Naive thymus-derived CD4-positive, alpha-beta T cell (primary cell): ENCODE measurements around the gene LIPT2. TPM values are rescaled to one million over a fixed set of nuclear protein-coding genes. Genes with fewer than 3 reads are reported as not detected.
A peak's percentile ranks its signal among the peaks of the same experiment; 100 is the strongest.

Experiments used
- ATAC-seq: fragments of 150-1000 bp; cut with Tn5 transposase; 2 replicates; pipeline ENCODE4 v1.10.0; 2021; ENCODE audit warnings: mild to moderate bottlenecking, moderate library complexity
- CTCF ChIA-PET: fragments of 350-600 bp; sonication (Branson Sonifier 250); formaldehyde crosslinking; loops from one replicate; lab custom pipeline; 2021; ENCODE audit warnings: antibody characterized with exemption; lab: Charles Lee
- POLR2A ChIA-PET: fragments of 350-600 bp; sonication (Branson Sonifier 250); formaldehyde crosslinking; loops from one replicate; lab custom pipeline; 2021; ENCODE audit warnings: antibody characterized with exemption, inconsistent platforms; lab: Charles Lee
- DNase-seq, 9 donors: peaks; one replicate each; pipeline versions ENCODE4 v3.0.0 to v3.0.0-alpha.2; 2020 to 2022; ENCODE audit warnings: mixed read lengths in 1 of 9
- H3K27ac ChIP-seq: one replicate; pipeline ENCODE4 v1.7.0; 2013; ENCODE audit warnings: mild to moderate bottlenecking, low read depth, low read length, moderate library complexity
- H3K27me3 ChIP-seq, 2 donors: one replicate each; pipeline ENCODE4 v1.7.0; 2013; ENCODE audit warnings: low read length in 2 of 2, mild to moderate bottlenecking in 2 of 2, moderate library complexity in 2 of 2; ENCODE audit not compliant: control insufficient read depth in 2 of 2, insufficient read depth in 2 of 2
- H3K36me3 ChIP-seq, 3 experiments: 1 replicate in 2 of 3; 2 replicates in 1 of 3; pipeline ENCODE4 v1.7.0; 2013; ENCODE audit warnings: low read length in 3 of 3, mild to moderate bottlenecking in 3 of 3, moderate library complexity in 1 of 3; ENCODE audit not compliant: insufficient read depth in 3 of 3, control insufficient read depth in 2 of 3
- H3K4me1 ChIP-seq, 2 donors: one replicate each; pipeline ENCODE4 v1.7.0; 2013; ENCODE audit warnings: low read length in 2 of 2, mild to moderate bottlenecking in 2 of 2, moderate library complexity in 1 of 2; ENCODE audit not compliant: control insufficient read depth in 2 of 2, insufficient read depth in 2 of 2
- H3K4me3 ChIP-seq: 2 replicates; pipeline ENCODE4 v1.7.0; 2013; ENCODE audit warnings: mild to moderate bottlenecking, low read length
- H3K9me3 ChIP-seq, 3 experiments: 1 replicate in 2 of 3; 2 replicates in 1 of 3; pipeline ENCODE4 v1.7.0; 2013; ENCODE audit warnings: low read length in 3 of 3; ENCODE audit not compliant: control insufficient read depth in 2 of 3
- H3K27ac Mint-ChIP-seq, 9 donors: one replicate each; pipeline ENCODE4 v1.8.0; 2020 to 2022; ENCODE audit warnings: mixed read lengths in 9 of 9, mild to moderate bottlenecking in 8 of 9, moderate library complexity in 5 of 9, inconsistent platforms in 2 of 9
- H3K27me3 Mint-ChIP-seq, 5 donors: one replicate each; pipeline ENCODE4 v1.8.0; 2021 to 2022; ENCODE audit warnings: mixed read lengths in 5 of 5, mild to moderate bottlenecking in 1 of 5
- H3K36me3 Mint-ChIP-seq, 5 donors: one replicate each; pipeline ENCODE4 v1.8.0; 2020 to 2022; ENCODE audit warnings: mixed read lengths in 5 of 5, mild to moderate bottlenecking in 3 of 5, inconsistent platforms in 1 of 5
- H3K4me1 Mint-ChIP-seq, 7 donors: one replicate each; pipeline ENCODE4 v1.8.0; 2020 to 2022; ENCODE audit warnings: mixed read lengths in 7 of 7, mild to moderate bottlenecking in 3 of 7, inconsistent platforms in 1 of 7
- H3K4me3 Mint-ChIP-seq, 10 donors: one replicate each; pipeline ENCODE4 v1.8.0; 2020 to 2022; ENCODE audit warnings: mild to moderate bottlenecking in 10 of 10, mixed read lengths in 10 of 10, moderate library complexity in 6 of 10, inconsistent platforms in 2 of 10
- H3K9me3 Mint-ChIP-seq, 11 donors: one replicate each; pipeline ENCODE4 v1.8.0; 2020 to 2022; ENCODE audit warnings: mixed read lengths in 11 of 11, mild to moderate bottlenecking in 4 of 11, inconsistent platforms in 1 of 11, moderate library complexity in 1 of 11
- intact Hi-C, 2 donors: fragments of 100-400 bp; cut with micrococcal nuclease; formaldehyde crosslinking; loops; one replicate each; pipeline ENCODE4 v1.15.1; 2023
- polyA plus RNA-seq, 2 donors: library from polyadenylated mRNA; unstranded; fragments of 300-500 nt; fragmentation: Illumina TruSeq; gene quantifications; one replicate each; pipeline ENCODE4 v1.2.3, GENCODE V29; 2021
- total RNA-seq, 6 experiments: library from RNA in 5 of 6; stranded (reverse) in 5 of 6; gene quantifications; 1 replicate in 5 of 6; 2 replicates in 1 of 6; pipeline ENCODE4 v1.2.3 and lab custom pipeline; 2021 to 2026

LIPT2 gene
- total and polyA plus RNA-seq, 7 experiments from 2014 or later: 1.9 to 23.3 (median 16.9) TPM

DNA sequence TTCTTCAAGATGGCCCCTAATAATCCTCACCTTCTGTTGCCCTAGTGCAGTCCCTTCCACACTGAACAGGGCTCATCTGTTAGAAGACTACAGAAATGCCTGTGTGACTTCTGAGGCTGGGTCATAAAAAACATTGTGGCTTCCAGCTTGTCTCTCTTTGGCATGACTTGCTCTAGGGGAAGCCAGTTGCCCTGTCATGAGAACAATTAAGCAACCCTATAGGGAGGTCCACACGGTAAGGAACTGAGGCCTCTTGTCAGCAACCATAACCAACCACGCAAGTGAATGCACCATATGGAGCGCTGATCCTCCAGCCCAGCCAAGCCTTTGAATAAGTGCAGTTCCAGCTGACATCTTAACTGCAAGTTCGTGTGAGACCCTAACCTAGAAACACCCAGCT is 2.6 kb downstream of the LIPT2 start:
- Histone ChIP-seq H3K9me3 (no peaks in the 10 kb centered on the region), H3K36me3 (no peaks in the 10 kb centered on the region), H3K4me1 (peaks cover 8 to 10% of the 10 kb centered on the region in 2 donors), H3K4me3 (no peak overlapping the region), H3K27ac (no peak overlapping the region), H3K27me3 (no peaks in the 10 kb centered on the region)
- intact Hi-C loops: loop anchor here (5.0 to 10.0 kb wide), 5 partner anchors 506 to 1114 kb away; partner anchors contain the start of genes UCP2 (in 2 of the 2), COA4 (in 1 of the 2), FAM168A (in 1 of the 2) and PAAF1 (in 1 of the 2)
- Mint-ChIP-seq H3K9me3 (peaks cover 0 to 4% (median 0%) of the 10 kb centered on the region in 11 donors), H3K4me1 (peaks cover 14 to 36% (median 25%) of the 10 kb centered on the region in 7 donors), H3K27me3 (no peaks in the 10 kb centered on the region), H3K4me3 (no peak overlapping the region), H3K36me3 (no peaks in the 10 kb centered on the region), H3K27ac (peak overlapping the region in 1 of 9 donors; percentile 16)
- no peak for DNase-seq
- ChIA-PET CTCF (interaction anchor here (1.1 kb wide), 1 partner anchor 79 kb away, joined by 4 read pairs; no protein-coding TSS in a partner anchor), POLR2A (interaction anchor here (0.6 to 1.0 kb wide), 2 partner anchors 38 to 243 kb away, joined by 3 read pairs; no protein-coding TSS in a partner anchor)
- ATAC-seq: no peak

- ChIA-PET CTCF (interaction anchor here (1.2 kb wide), 1 partner anchor 83 kb away, joined by 3 read pairs; no protein-coding TSS in a partner anchor), POLR2A (no interaction called here)
- Mint-ChIP-seq H3K4me3 (no peak overlapping the region), H3K27ac (peak overlapping the region in 2 of 9 donors; percentile 31 to 56), H3K9me3 (peaks cover 0 to 4% (median 0%) of the 10 kb centered on the region in 11 donors), H3K36me3 (no peaks in the 10 kb centered on the region), H3K4me1 (peaks cover 8 to 15% (median 11%) of the 10 kb centered on the region in 7 donors), H3K27me3 (no peaks in the 10 kb centered on the region)
- Histone ChIP-seq H3K36me3 (no peaks in the 10 kb centered on the region), H3K9me3 (no peaks in the 10 kb centered on the region), H3K27ac (no peak overlapping the region), H3K4me1 (peaks cover 0 to 4% of the 10 kb centered on the region in 2 donors), H3K27me3 (no peaks in the 10 kb centered on the region), H3K4me3 (no peak overlapping the region)
- no peak for DNase-seq
- ATAC-seq: no peak
- intact Hi-C loops: no loop called here
These were observed 5.6 kb downstream of the LIPT2 start for GRCh38 chr11:74487875-74488274.

GRCh38 chr11:74485868-74486267 is 7.7 kb downstream of the LIPT2 start:
- DNase-seq (no peak), ATAC-seq (no peak)
- Mint-ChIP-seq H3K36me3 (no peaks in the 10 kb centered on the region), H3K4me3 (no peak overlapping the region), H3K9me3 (peaks cover 0 to 4% (median 0%) of the 10 kb centered on the region in 11 donors), H3K27me3 (peaks cover 0 to 4% (median 0%) of the 10 kb centered on the region in 5 donors), H3K27ac (no peak overlapping the region), H3K4me1 (peaks cover 0 to 4% (median 0%) of the 10 kb centered on the region in 7 donors)
- H3K27ac ChIP-seq: no peak overlapping the region
- H3K4me3 ChIP-seq: no peak overlapping the region
- intact Hi-C loops: no loop called here
- ChIA-PET CTCF (no interaction called here), POLR2A (interaction anchor here (1.2 kb wide), 2 partner anchors 8 to 89 kb away, joined by 3 to 4 read pairs; partner anchors contain the start of gene LIPT2)
- no peaks in the 10 kb centered on the region for H3K36me3 ChIP-seq
- H3K4me1 ChIP-seq: no peaks in the 10 kb centered on the region
- no peaks in the 10 kb centered on the region for H3K27me3 ChIP-seq
- H3K9me3 ChIP-seq: no peaks in the 10 kb centered on the region

GRCh38 chr11:74480688-74481417 is 12.7 kb downstream of the LIPT2 start:
- POLR2A ChIA-PET: no interaction called here
- H3K4me3 Mint-ChIP-seq: no peak overlapping the region

DNA sequence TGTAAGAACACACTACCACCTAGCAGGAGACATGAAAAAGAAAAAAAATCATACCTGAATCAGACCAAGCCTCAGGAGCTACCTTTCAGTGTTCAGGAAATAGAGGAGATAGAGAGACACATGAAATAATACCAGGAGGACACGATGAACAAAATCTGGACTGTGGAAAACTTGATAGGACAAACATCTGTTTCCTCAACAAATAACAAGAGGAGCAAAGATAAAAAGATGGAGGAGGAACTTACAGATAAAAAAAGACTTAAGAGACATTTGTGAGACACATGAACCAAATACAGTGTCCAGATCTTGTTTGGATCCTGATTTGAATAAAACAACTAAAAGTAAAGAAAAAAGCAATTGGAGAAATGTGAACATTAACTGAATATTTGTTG is 13.8 kb downstream of the LIPT2 start:
- H3K9me3 ChIP-seq: no peaks in the 10 kb centered on the region
- no peaks in the 10 kb centered on the region for H3K4me1 ChIP-seq
- intact Hi-C loops: no loop called here
- H3K27ac ChIP-seq: no peak overlapping the region
- CTCF ChIA-PET: no interaction called here
- H3K4me1 Mint-ChIP-seq: no peaks in the 10 kb centered on the region
- H3K9me3 Mint-ChIP-seq: no peaks in the 10 kb centered on the region
- H3K27me3 Mint-ChIP-seq: peaks cover 0 to 9% (median 0%) of the 10 kb centered on the region in 5 donors
- no peaks in the 10 kb centered on the region for H3K36me3 ChIP-seq
- DNase-seq: no peak
- no peak overlapping the region for H3K4me3 Mint-ChIP-seq
- no peak overlapping the region for H3K4me3 ChIP-seq
- ATAC-seq: no peak
- no peaks in the 10 kb centered on the region for H3K27me3 ChIP-seq
- POLR2A ChIA-PET: no interaction called here
- no peaks in the 10 kb centered on the region for H3K36me3 Mint-ChIP-seq
- no peak overlapping the region for H3K27ac Mint-ChIP-seq

More at GRCh38 chr11:74480688-74481417, 12.7 kb downstream of the LIPT2 start:
- H3K4me3 ChIP-seq: no peak overlapping the region
- no peak overlapping the region for H3K27ac ChIP-seq
- ATAC-seq (no peak), DNase-seq (no peak)
- no peaks in the 10 kb centered on the region for H3K4me1 Mint-ChIP-seq
- no peaks in the 10 kb centered on the region for H3K9me3 ChIP-seq
- no peaks in the 10 kb centered on the region for H3K36me3 Mint-ChIP-seq
- no peaks in the 10 kb centered on the region for H3K36me3 ChIP-seq
- no peak overlapping the region for H3K27ac Mint-ChIP-seq
- CTCF ChIA-PET: no interaction called here
- peaks cover 0 to 9% (median 0%) of the 10 kb centered on the region in 5 donors for H3K27me3 Mint-ChIP-seq
- no peaks in the 10 kb centered on the region for H3K9me3 Mint-ChIP-seq
- intact Hi-C loops: no loop called here
- no peaks in the 10 kb centered on the region for H3K27me3 ChIP-seq
- H3K4me1 ChIP-seq: no peaks in the 10 kb centered on the region

DNA sequence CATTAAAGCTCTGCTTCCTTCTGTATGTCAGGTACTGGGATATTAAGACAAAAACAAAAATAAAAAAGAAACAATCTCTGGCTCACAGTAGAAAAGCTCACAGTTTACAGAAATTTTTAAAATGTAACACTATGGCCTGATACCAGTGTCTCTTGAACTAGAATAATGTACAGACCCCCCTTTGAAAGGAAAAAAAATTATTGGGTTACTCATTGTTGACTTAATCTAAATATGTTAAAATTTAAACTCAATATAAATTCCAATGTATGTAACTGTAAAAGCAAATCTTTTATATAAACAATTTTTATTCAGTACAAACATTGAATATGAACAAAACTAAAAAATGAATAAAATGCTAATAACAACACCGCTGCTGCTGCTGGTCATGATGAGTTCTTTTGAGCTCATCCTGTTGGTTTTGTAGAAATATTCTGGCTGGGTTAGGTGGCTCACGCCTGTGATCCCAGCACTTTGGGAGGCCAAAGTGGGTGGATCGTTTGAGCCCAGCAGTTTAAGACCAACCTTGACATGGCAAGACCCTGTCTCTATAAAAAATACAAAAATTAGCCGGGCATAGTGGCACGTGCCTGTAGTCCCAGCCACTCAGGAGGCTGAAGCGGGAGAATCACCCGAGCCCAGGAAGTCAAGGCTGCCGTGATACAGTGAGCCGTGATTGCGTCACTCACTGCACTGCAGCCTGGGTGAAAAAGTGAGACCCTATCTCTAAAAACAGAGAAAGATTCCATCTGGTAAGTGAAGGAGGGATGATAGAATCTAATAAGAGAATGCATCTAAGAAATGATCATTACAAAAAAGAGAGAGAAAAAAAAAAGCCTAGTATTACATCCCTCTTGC is 14.4 kb downstream of the LIPT2 start:
- H3K27ac Mint-ChIP-seq: no peak overlapping the region
- DNase-seq (no peak), ATAC-seq (no peak)
- H3K4me1 ChIP-seq: no peaks in the 10 kb centered on the region
- no peaks in the 10 kb centered on the region for H3K27me3 ChIP-seq
- POLR2A ChIA-PET: interaction anchor here (0.7 kb wide), 1 partner anchor 43 kb away, joined by 3 read pairs; no protein-coding TSS in a partner anchor
- H3K36me3 Mint-ChIP-seq: no peaks in the 10 kb centered on the region
- H3K36me3 ChIP-seq: no peaks in the 10 kb centered on the region
- H3K9me3 ChIP-seq: no peaks in the 10 kb centered on the region
- CTCF ChIA-PET: no interaction called here
- H3K4me1 Mint-ChIP-seq: no peaks in the 10 kb centered on the region
- H3K4me3 ChIP-seq: no peak overlapping the region
- peaks cover 0 to 9% (median under 1%) of the 10 kb centered on the region in 5 donors for H3K27me3 Mint-ChIP-seq
- intact Hi-C loops: no loop called here
- no peaks in the 10 kb centered on the region for H3K9me3 Mint-ChIP-seq
- H3K27ac ChIP-seq: no peak overlapping the region
- no peak overlapping the region for H3K4me3 Mint-ChIP-seq
